HG02610 (cell line): ENCODE results near the gene DNAJC12.
"Not testable (repeated sequence)": the region's sequence is repeated elsewhere in the genome, so short reads cannot be mapped to it uniquely, and the experiment has no call there.

ENCODE experiments used
- ATAC-seq: cut with Tn5 transposase; IDR thresholded peaks from one replicate; pipeline ENCODE4 v1.9.1; 2021; ENCODE audit warnings: mild to moderate bottlenecking, moderate library complexity; ENCODE audit not compliant: unreplicated experiment

Gene DNAJC12

DNA sequence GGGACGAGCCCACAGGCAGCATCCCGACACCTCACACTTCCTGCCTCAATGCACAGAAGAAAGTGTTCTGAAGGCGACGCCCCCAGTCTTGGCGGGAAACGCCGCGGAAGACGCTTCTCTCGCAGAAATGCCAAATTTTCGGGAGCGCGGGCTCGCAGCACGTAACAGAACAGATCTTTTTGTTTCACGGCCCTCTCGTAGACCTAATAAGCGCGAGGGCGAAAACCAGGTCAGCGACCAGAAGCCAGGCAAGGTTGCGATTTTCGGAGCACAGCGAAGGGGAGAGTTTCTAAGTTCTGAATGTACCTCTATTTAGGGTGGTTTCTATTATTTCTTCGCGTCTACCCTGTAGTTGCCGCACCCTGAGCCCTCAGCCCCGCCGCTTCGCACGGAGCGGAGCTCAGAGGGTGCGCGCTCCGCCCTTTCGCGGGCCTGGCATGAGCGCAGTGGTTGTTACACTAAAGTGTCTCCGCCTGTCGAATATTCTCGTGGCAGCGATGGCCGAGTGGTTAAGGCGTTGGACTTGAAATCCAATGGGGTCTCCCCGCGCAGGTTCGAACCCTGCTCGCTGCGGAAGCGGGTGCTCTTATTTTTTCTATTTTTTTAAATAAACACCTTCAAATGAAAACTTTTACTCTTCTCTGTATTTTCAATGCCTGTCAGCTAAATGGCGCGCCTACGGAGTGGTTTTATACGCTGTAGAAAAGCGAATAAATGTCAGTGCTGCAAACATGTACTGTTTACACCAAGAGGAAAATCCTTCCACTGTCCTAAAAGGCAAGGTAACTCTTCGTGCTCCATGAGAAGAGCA, 73.8 kb downstream of the DNAJC12 start:
- peak; percentile 87 for ATAC-seq

DNA sequence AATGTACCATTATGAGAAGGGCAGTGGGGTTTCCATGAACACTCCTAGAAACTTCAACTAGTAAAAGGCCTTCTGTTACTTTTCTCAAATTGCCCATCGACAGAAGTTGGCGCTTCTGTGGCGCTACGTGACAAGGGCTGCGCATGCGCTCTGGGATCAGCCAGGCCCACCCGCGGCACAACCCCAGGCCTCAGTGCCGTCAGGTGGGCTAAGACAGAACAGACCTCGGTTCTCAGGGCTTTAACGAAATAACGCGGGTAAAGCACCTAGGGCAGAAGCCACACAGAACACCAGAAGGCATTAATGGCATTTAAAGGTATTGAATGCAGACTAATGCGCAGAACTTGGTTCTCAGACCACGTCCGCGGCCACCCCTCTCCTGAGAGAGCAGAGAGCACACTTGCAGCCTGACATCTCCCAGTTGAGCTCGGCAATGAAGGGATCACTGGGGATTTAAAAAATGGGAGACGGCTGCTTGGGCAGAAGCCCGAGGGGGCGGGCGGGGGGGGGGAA, 74.4 kb downstream of the DNAJC12 start:
- ATAC-seq = peak; percentile 31

DNA sequence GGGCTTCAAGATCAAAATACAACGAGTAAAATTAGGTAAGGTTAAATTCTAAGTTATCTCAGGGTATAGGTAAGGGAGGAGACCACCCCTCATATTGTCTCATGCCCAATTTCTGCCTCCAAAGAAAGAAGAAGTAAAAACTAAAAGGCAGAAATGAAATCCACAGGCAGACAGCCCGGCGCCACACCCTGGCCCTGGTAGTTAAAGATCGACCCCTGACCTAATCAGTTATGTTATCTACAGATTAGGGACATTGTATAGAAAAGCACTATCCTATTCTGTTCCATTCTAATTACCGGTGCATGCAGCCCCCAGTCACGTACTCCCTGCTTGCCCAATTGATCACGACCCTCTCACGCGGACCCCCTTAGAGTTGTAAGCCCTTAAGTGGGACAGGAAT, 75.4 kb downstream of the DNAJC12 start:
- not testable (repeated sequence) for ATAC-seq

GRCh38 chr10:67760272-67760671, 77.7 kb downstream of the DNAJC12 start:
- ATAC-seq = no peak
